Measurements from ENCODE around the gene ADARB2.

The ADARB2 gene

GRCh38 chr10:1615186-1615954 lies 122.0 kb downstream of the ADARB2 start:
- DNase-seq (ENCODE audit: low spot score) = no peak

- no peak for DNase-seq (ENCODE audit: low spot score)
Measured at GRCh38 chr10:1613511-1613910, 123.8 kb downstream of the ADARB2 start.

- no peak for DNase-seq (ENCODE audit: low spot score)
Measured at GRCh38 chr10:1612908-1613307, 124.4 kb downstream of the ADARB2 start.

- no peak for DNase-seq (ENCODE audit: low spot score)
Measured at GRCh38 chr10:1611936-1612550, 125.3 kb downstream of the ADARB2 start.

GRCh38 chr10:1610986-1611770 lies 126.1 kb downstream of the ADARB2 start:
- no peak for DNase-seq (ENCODE audit: low spot score)

- DNase-seq (ENCODE audit: low spot score) = no peak
Measured at GRCh38 chr10:1609648-1609970, 127.7 kb downstream of the ADARB2 start.

GRCh38 chr10:1608851-1609647 lies 128.3 kb downstream of the ADARB2 start:
- DNase-seq (ENCODE audit: low spot score) = no peak

- DNase-seq (ENCODE audit: low spot score) = no peak
Measured at GRCh38 chr10:1608408-1608807, 128.9 kb downstream of the ADARB2 start.

GRCh38 chr10:1607466-1607865 lies 129.9 kb downstream of the ADARB2 start:
- DNase-seq (ENCODE audit: low spot score) = no peak

- DNase-seq (ENCODE audit: low spot score) = no peak
Measured at GRCh38 chr10:1605999-1606940, 131.1 kb downstream of the ADARB2 start.

- no peak for DNase-seq (ENCODE audit: low spot score)
Measured at GRCh38 chr10:1605121-1605520, 132.2 kb downstream of the ADARB2 start.

- DNase-seq (ENCODE audit: low spot score) = no peak
Measured at GRCh38 chr10:1604246-1604645, 133.1 kb downstream of the ADARB2 start.

GRCh38 chr10:1603181-1603580 lies 134.1 kb downstream of the ADARB2 start:
- no peak for DNase-seq (ENCODE audit: low spot score)

- DNase-seq (ENCODE audit: low spot score) = no peak
Measured at GRCh38 chr10:1602037-1602484, 135.3 kb downstream of the ADARB2 start.

- no peak for DNase-seq (ENCODE audit: low spot score)
Measured at GRCh38 chr10:1601406-1601805, 135.9 kb downstream of the ADARB2 start.

GRCh38 chr10:1600861-1601260 lies 136.5 kb downstream of the ADARB2 start:
- DNase-seq (ENCODE audit: low spot score) = no peak

GRCh38 chr10:1598393-1599153 lies 138.8 kb downstream of the ADARB2 start:
- no peak for DNase-seq (ENCODE audit: low spot score)

GRCh38 chr10:1597370-1598146 lies 139.8 kb downstream of the ADARB2 start:
- DNase-seq (ENCODE audit: low spot score) = no peak

- no peak for DNase-seq (ENCODE audit: low spot score)
Measured at GRCh38 chr10:1596482-1597099, 140.7 kb downstream of the ADARB2 start.

All from CD4-positive, alpha-beta T cell treated with Interleukin-15 for 4 hours (primary cell).